NCI-H510A treated with DMSO at 0.1 percent for 48 hours (cell line): Measurements from ENCODE around the gene ABCC2.
"Not testable (repeated sequence)": the region's sequence is repeated elsewhere in the genome, so short reads cannot be mapped to it uniquely, and the experiment has no call there.

Experiments used
- DNase-seq: peaks from one replicate; lab custom pipeline; 2025; lab: John Stamatoyannopoulos, UW

Gene ABCC2

DNA sequence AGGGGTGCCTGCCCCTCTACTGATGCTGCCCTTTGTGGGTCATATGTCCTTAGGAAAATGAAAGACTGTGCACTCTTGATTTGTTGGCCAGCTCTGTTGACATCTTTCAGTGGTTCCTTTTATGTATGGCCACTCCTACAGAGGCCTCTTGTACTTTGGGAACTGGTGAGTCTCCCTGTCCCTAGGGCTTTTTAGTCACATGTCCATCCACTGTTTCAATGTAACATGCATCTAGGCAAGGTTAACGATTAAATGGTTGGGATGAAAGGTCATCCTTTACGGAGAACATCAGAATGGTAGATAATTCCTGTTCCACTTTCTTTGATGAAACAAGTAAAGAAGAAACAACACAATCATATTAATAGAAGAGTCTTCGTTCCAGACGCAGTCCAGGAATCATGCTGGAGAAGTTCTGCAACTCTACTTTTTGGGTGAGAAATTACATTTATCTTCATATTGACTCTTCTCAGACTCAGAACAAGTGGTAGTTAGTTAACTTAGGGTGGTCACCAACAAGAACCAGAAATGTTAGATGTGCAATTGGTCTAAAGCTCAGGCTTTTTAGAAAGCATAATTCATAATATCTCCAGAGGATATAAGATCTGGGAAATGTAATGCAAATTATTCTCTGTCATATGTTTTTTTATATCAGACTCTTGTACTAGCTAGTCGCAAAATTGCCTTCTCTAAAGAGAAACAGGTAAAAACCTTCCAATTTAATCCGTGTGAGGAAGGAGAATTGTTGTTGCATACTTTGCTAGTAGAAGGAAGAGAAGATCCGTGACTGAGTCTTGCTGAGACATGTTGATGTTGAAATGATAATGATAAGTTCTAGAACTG, at the start of gene ABCC2:
ABCC2 (plus strand) TSS at position 194 of the 840 bp plus-strand sequence; CDS start at position 399, 205 bp downstream.
- no peak for DNase-seq

DNA sequence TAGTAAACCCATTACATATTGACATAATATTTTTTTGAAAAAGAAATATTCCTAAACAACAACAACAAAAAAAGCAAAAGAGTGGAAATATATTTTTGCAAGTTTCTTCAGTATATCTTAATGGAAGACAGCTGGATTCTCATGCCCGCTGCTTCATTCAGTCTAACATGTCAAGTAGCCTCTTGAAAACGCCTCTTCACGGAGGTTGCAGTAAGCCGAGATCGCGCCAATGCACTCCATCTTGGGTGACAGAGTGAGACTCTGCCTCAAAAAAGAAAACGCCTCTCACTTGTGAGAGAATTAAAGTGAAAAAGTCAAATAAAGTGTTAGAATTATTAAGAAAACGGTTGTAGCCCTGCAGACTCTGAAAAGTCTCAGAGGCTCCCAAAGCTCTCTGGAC, 49.1 kb upstream of the ABCC2 start:
- DNase-seq: peak; percentile 55

DNA sequence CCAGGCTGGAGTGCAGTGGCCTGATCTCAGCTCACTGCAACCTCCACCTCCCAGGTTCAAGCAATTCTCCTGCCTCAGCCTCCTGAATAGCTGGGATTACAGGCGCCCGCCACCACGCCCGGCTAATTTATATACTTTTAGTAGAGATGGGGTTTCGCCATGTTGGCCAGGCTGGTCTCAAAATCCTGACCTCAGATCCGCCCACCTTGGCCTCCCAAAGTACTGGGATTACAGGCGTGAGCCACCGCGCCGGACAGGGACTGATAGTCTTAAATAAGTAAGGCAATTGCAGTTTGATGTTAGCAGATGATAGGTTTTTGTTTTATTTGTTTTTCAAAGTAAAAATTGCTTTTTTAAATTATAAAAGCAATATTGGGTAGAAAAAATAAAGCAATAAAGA, 48.3 kb upstream of the ABCC2 start:
- DNase-seq: not testable (repeated sequence)

- no peak for DNase-seq
Observed at GRCh38 chr10:99740260-99740659, 42.2 kb upstream of the ABCC2 start.

GRCh38 chr10:99740933-99741559, 41.4 kb upstream of the ABCC2 start:
- DNase-seq: no peak

- no peak for DNase-seq
Observed at GRCh38 chr10:99742254-99742653, 40.2 kb upstream of the ABCC2 start.

- no peak for DNase-seq
Observed at GRCh38 chr10:99742701-99743100, 39.7 kb upstream of the ABCC2 start.

DNA sequence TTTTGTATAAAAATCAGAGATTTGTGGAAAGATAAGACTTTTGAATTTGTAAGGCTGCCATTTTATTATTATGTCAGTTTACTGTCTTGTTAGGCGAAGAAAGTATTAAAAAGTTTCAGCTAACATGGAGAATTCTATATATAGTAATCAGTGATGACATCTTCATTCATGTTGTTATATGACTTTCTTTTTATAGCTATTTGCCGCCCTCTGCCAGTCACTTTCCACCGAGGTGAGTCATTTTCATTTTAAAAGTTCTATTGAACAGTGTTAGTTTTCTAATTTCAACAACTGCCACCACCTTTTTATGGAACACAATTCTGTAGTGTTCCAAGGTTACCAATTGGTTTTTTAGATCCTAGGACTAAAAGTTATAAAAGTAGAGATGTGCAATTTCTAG, 38.6 kb upstream of the ABCC2 start:
- DNase-seq: no peak

DNA sequence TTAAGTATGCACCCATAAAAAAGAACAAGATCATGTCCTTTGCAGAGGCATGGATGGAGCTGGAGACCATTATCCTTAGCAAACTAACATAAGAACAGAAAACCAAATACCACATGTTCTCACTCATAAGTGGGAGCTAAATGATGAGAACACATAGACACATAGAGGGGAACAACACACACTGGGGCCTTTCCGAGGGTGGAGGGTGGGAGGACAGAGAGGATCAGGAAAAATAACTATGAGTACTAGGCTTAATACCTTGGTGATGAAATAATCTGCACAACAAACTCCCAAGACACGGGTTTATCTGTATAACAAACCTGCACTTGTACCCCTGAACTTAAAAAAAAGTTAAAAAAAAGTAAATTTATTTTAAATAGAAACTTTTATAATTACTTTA, 36.3 kb upstream of the ABCC2 start:
- not testable (repeated sequence) for DNase-seq

DNA sequence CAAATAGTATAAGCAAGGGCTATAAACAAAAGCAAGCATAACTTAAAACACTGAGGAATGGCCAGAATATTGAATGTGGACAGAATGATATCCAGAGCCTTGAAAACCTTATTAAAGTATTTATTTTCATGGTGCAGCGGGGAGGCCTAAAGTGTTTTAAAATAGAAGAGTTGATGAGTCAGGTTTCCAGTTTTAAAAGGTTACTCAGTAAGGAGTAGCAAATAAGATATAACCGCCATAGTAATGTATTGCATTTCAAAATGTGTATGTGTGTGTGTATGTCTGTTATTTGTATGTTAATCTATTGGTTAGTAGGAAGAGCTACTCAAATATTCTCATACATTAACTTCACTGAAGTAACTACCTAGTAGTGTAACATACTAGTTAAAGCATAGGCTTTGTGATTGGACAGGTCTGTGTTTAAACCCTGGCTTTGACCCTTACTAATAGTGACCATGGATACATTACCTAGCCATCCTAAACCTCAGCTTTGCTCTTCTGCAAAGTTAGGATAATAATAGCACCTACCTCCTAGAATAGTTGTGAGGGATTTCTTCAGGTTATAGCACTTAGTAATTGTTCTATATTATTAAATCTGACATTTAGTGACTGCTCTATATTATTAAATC, 33.5 kb upstream of the ABCC2 start:
- DNase-seq: no peak

DNA sequence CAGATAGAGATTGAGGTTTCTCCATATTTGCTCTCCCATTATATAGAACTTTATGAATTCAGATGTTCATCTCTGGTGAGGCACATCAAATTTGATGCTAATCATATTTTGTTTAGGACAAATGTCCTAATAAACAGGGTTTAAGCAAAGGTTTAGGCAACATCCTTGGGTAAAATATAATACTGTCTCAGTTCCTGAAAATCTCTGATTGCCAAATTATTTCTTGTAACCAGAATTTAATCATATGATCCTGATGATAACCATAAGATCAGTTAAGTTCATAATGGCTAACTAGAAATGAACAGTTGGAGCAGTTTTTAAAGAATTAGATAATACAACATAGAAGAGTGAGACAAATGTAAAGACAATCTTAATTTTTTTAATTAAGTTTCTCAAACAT, 31.8 kb upstream of the ABCC2 start:
- no peak for DNase-seq

GRCh38 chr10:99754670-99755069, 27.8 kb upstream of the ABCC2 start:
- no peak for DNase-seq

DNA sequence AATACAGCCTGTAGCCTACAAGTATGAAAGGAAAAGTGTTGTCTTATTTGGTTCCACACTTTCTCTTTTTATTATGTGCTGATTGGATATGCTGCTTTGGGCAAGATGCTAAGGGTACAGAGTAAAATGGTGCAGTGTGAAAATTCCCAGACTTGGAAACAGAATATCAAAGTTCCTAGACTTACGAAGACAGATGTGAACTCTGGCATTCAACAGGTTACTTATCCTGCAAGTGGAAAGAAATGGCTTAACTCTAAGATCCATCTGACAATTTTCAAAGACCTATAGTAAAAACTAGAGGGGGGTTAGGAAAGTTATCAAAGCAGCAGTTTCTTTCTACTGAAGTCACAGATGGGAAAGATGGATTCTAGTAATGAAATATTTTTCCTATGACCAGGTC, 26.3 kb upstream of the ABCC2 start:
- no peak for DNase-seq

DNA sequence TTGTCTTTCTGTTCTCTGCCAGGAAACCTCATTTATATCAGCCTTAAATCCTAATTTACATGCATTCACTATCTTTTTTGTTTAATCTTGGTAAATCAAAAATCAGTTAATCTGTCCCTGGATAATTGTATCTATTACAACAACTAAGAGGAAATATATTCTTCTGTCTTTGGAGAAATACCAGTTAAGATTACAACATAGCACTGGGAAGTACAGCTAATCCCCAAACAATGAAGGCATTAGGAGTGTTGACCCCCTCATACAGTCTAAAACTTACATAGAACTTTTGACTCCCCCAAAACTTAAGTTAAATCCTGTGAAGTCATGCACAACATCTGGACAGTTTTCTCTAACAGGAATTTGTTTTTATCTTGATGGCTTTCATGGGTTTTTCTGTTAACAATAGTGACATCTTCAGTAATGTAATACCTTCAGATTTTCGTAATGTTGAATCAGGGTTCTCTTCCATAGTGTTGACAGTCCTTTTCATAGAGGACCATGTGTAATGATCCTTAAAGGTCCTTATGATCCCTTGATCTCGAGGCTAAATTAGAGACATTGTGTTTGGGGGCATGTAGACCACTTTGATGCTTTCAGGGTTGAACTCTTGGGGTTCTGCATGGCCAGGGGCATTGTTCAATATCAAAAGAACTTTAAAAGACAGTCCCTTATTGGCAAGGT, 24.1 kb upstream of the ABCC2 start:
- no peak for DNase-seq

DNA sequence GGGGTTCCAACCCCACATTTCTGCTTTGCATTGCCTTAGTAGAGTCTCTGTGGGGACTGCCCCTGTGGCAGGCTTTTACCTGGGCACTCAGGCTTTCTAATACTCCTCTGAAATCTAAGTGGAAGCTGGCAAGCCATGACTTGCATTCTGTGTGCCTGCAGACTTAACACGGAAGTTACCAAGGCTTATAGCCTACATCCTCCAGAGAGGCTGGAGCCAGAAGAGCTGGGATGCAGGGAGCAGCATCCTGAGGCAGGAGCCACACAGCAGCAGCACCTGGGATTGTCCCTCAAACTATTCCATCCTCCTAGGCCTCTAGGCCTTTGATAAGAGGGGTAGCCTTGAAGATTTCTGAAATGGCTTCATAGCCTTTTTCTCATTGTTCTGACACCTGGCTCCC, 22.1 kb upstream of the ABCC2 start:
- DNase-seq: no peak

DNA sequence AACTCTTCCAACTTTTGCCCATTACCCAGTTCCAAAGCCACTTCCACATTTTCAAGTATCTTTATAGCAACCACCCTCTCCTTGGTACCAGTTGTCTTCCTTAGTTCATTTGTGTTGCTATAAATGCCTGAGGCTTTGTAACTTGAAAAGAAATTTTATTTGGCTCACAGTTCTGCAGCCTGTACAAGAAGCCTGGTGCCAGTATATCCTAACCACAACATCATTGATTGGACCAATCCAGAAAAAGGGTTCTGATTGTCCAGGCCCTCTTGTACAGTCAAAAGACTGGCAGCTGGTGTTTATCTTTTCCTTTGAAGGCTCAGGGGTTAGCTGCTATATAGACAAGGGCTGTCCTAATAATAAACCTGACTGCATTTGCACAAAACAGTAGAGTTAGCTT, 21.1 kb upstream of the ABCC2 start:
- DNase-seq: no peak

DNA sequence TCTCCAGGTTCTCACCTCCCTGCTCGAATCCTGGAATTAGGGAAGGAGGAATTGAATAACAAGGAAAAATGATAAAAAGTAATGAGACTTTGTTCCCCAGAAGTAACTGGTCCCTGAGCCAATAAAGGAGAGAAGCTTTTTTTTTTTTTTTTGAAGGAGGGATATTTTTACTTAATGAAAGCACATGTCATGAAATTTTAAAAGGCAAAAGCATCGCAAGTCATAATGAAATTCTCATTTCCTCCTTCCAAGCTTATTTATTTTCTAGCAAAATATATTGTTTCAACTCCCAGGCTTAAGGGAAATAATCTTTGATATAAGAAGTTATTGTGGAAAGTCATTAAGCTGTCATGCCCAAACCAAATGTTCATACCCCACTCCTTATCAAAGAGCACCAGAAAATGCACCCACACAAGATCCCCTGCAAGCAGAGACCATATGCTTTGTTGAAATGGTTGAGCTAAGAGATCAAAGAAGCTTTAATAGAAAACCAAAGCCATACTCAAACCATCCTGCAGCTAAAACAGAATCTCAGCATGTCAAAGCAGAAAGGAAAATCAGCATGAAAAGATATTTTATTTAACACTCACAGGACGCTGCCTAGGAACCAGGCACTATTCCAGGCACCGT, 16.7 kb upstream of the ABCC2 start:
- no peak for DNase-seq

- no peak for DNase-seq
Observed at GRCh38 chr10:99766302-99766681, 16.1 kb upstream of the ABCC2 start.

GRCh38 chr10:99767901-99768300, 14.5 kb upstream of the ABCC2 start:
- no peak for DNase-seq

DNA sequence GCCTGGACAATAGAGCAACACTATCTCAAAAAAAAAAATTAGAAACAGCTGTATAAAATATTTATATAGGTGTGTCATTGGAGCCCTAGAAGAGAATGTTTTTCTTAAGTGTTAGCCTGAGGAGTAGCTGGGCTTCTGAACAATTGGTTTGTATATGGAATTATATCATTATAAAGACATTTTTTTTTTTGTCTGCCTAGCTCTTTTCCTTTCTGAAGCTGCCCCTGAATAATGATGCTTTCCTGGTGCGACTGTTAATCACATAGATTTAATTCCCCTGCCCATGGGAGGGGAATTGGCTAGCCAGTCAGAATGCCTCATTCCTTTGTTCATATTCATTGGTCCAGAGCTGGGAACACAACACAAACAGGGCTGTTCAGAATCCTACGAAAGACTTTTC, 13.9 kb upstream of the ABCC2 start:
- no peak for DNase-seq

DNA sequence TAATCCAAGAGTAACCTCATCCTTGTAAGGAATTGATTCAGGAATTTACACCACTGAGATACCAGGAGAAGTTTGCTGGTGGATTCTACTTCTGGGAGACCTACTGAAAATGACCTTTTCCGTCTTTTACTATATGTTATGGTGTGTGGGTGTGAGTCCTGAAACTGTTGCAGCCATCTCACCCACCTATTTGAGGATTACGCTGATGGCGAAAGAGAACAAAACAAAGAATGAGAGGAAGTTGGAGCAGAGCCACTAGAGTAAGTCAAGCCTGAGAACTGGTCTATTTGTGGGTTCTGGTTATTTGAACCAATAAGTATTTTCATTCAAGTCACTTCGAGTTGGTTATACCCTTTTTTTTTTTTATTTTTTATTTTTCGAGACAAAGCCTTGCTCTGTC, 12.7 kb upstream of the ABCC2 start:
- DNase-seq: no peak

DNA sequence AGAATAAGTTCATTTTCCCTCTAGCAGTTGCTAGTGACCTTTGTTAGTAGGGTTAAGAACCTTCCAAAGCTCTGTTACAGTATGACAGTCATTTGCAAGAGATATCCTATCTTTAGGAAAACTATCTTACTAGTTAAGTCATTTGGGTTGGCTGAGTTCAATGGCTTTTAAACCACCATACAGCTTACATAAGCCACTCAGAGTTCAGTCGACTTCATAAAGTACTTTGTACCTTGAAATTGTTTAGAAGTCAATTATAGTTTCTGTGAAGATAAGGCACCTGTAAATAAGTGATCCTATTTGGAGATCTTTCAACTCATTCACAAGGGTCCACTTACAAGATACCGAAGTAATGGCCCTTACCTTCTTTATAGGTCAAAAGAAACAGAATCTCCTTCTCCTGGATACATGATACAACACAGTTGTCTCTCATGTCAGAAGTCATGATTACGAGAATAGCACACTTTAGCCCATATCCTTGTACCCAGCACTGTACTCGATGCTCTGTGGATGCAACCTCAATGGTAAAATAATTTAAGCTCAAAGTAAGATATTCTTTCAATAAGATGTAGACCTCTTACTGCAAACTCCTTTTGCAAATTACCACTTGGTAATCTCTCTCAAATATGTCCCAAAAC, 11.9 kb upstream of the ABCC2 start:
- no peak for DNase-seq
